ENCODE results near the gene ANTXR2.

Gene ANTXR2

GRCh38 chr4:80065601-80066000 lies 7.4 kb downstream of the ANTXR2 start:
- no peak for DNase-seq

DNA sequence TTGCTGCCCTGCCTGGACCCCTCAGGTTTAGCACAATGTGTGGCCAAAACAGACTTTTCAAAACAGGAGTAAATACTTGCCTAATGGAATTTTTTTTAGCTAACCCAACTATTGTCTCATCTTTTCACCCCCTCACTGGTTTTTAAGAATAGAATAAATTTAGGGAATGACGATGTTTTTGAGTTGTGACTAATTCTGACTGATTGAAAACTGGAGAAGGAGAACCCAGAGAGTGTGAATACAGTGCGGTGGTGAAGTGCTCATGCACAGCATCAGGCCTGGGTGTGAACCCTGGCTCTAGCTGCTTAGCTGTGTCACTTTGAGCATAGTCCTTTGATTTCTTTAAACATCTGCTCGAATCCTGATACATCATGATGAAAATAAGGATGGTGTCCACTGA lies 10.5 kb downstream of the ANTXR2 start:
- DNase-seq = no peak

- no peak for DNase-seq
These were observed 12.2 kb downstream of the ANTXR2 start for GRCh38 chr4:80060804-80061203.

DNA sequence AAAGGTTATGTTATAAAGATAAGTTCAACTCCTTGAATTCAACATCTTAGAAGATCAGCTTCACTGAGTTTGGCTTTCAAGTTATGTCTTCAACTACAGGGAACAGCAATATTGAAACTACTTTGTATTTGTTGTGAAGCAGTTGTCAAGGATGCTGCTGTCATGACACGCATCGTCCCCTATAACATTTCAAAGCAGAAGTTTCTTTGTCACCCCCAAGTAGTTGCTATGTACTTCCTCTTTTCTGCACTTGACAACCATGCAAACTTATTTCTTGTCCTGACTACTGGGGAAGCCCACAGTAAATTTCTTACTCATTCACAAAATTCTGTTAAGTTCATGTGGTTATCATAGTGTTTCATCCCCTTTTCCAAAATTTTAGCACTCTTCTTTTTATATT lies 14.3 kb downstream of the ANTXR2 start:
- DNase-seq = peak; percentile 2

GRCh38 chr4:80054375-80054774 lies 18.7 kb downstream of the ANTXR2 start:
- no peak for DNase-seq

GRCh38 chr4:80053140-80053910 lies 19.7 kb downstream of the ANTXR2 start:
- no peak for DNase-seq

DNA sequence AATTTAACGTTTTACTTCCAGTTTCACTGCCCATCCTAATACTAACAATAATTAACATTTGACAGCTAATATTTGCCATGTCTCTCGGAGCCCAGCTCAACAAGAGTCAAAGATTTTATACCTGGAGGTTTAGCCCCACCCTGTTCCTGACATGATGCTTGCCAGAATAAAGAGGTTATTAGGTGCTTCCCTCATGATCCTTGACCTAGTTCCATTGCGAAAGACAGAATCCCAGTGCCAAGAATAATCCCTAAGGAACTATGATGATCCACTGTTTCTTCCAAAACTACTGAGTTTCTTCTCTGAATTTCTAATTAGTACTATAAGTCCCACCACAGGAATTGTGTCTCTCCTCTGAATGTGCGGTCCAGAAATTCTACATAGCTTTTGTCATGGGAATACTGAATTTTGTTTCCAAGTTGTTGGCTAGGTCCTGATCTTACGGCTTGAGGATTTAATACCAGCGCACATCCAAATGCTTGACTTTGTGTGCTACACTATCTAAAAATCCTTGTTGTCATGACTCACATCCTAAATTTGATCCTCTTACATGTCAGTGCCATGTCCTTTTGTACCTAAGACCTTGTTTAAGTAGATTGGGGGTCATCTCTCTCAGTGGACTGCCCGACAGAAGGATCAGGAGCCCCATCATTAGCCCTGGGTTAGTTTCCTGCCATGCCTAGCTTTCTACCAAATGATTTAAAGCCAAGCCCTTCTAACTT lies 23.1 kb downstream of the ANTXR2 start:
- DNase-seq = no peak

- no peak for DNase-seq
These were observed 23.6 kb downstream of the ANTXR2 start for GRCh38 chr4:80049402-80049801.

DNA sequence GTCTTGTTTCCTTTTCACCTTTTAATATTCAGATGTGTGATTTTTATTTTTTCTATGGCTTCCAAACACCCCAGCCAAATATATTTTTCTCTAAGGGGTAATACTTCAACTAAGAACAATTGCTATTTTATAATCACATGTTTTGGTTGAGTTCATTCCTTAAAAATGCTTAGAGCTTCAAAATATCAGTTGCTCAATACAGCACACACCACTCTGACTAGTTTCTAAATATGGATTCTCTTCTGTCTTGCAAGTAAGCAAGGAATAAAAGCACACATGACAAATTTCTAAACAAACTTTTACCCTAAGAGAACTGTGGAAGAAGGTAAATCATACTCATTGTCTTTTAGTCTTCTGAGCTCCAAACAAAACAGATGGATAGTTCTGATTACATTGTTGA lies 27.2 kb downstream of the ANTXR2 start:
- no peak for DNase-seq

DNA sequence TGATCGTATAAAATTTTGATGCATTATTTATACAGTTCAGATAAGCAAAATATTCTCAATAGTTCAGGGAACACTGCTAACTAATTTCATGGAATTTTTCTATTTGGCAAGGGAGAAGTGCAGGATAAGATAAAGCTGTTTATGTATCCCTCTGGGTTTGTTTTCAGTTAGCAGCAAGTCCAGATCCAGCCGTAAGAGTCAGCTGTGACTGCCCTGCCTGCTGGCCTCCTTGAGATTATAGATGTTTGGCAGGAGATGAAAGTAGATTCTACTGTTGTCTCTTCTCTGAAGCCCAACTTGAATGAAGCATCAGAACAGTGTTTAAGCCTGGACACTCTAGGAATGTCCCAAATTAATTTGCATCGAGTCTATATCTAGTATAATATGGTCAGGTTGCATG lies 29.5 kb downstream of the ANTXR2 start:
- DNase-seq = no peak

- DNase-seq = no peak
These were observed 30.2 kb downstream of the ANTXR2 start for GRCh38 chr4:80042821-80043220.

GRCh38 chr4:80037864-80038263 lies 35.2 kb downstream of the ANTXR2 start:
- no peak for DNase-seq

DNA sequence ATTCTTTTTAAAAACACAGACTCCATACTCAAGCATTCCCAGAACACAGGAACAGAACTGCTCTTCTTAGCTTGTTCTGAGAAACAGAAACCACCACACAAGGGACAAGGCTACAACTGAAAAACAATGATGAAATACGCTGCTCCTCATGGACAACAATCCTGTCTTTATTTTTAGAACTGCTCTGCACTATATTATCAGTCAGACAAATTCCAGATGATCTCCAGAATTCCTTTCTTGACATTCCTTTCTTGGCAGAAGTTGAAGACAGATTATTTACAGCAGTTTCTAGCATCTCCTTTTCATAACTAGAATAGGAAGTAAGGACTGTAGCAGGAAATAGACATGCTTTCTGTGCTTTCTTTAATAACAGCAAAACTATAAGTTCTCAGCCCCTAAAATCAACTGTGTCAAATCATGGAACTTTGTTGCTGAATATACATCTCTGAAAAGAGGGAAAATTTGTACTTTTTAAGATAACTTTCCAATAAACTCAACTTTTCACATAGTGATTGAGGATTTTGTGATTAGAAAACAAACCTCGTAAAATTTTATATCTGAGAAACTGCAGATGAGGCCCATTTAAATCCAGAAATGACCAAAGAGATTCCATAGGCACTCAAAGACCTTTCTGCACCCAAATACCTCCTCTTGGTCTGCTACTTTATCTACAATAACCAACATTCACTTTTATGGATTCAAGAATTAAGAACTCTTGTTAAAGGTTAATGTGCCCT lies 35.9 kb downstream of the ANTXR2 start:
- DNase-seq = no peak

DNA sequence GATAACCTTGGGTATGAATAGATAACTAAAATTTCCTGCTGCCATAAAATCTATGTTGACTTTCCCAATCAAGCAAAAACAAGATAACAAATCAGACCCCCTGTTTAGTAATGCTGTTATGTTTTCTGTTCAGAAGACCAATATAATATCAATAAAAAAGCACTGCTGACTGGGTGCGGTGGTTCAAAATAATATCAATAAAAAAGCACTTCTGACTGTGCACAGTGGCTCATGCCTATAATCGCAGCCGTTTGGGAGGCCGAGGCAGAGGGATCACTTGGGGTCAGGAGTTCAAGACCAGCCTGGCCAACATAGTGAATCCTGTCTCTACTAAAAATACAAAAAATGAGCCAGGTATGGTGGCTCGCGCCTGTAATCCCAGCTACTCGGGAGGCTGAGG lies 36.7 kb downstream of the ANTXR2 start:
- no peak for DNase-seq

DNA sequence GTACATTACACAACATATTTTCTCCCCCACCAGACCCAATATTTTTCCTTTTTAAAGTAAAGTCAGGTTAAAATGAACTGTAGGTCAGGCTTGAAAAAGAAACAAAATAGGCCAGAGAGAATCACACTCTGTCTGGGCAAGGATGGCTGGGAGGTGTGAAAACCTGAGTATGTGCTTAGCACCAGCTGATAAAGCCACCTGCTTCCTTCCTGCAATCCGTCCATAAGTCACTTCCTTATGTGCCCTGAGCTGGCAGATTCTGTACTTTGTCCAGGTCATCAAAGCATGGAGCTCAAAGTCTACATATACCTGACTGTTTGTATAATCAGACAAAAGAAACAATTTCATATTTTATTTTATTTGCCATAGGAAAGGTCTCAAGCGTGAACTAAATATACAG lies 37.7 kb downstream of the ANTXR2 start:
- DNase-seq = no peak

GRCh38 chr4:80033581-80033980 lies 39.4 kb downstream of the ANTXR2 start:
- no peak for DNase-seq

- DNase-seq = no peak
These were observed 43.7 kb downstream of the ANTXR2 start for GRCh38 chr4:80029364-80029763.

DNA sequence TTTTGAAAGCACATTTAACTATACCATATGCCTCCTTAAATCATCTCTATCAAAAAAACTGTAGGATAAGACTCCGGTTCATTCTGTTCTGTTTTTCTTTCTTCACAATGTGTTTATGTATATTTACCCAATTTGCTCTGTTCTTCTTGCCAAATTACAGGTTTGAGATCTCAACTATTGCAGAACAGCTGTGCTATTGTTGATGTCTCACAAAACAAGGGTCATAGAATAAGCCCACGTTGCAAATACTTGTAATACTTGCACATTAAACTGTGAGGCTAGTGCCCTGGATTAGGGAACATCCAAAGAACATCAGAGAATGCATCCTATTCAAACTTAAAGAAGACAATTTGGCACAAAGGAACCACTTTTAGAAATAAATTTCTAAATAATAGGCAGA lies 45.4 kb downstream of the ANTXR2 start:
- DNase-seq = no peak

GRCh38 chr4:80026100-80026499 lies 46.9 kb downstream of the ANTXR2 start:
- DNase-seq = no peak

DNA sequence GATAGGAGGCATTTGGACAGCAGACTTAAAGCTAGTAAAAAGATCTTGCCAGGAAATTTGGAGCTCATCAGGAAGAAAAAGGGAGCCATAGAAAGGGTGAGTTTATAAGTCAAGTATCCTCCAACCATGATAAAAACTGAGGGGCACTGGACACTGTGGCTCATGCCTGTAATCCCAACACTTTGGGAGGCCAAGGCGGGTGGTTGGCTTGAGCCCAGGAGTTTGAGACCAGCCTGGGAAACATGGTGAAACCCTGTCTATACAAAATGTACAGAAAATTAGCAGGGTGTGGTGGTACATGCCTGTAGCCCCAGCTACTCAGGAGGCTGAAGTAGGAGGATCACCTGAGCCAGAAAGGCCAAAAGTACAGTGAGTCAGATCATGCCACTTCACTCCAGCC lies 48.7 kb downstream of the ANTXR2 start:
- no peak for DNase-seq

DNA sequence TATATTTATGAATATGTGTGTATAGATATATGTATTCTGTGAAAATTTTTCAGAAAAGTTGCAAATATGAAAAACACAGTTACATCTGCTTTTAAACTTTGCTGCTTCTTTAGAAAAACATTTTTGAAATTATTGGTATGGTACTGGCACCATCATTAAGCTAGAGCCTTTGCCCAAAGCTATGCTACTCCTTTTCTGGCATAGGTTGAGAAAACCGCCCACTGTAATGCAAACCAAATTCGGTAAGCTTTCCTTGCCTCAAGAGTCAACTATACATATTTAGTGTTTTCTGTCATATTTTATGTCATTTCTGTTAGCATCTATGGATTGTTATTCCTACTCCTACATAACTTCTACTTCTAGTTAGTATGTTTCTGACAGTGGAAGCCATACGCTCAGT lies 50.7 kb downstream of the ANTXR2 start:
- DNase-seq = no peak

GRCh38 chr4:80017125-80017854 lies 55.7 kb downstream of the ANTXR2 start:
- DNase-seq = no peak

DNA sequence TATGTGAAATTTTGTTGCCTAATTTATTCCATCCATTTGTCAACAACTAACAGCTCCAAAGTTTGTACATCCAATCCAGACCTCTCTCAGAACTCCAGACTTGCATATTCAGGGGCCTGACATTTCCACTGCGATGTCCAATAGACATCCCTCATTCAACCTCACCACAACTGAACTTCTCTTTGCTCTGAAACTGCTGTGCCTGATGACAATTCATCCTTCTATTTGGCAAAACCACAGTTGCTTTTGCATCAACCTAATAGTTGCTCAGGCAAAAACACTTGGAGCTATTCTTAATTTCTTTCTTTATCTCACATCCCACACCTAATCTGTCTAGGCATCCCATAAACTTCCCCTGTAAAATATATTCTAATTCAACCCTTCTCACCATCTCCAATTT lies 56.5 kb downstream of the ANTXR2 start:
- no peak for DNase-seq

All from effector CD8-positive, alpha-beta T cell (primary cell).